GM21390 (cell line): ENCODE data around the gene GGTLC2.
A peak's percentile ranks its signal among the peaks of the same experiment; 100 is the strongest.

ENCODE experiments used
- ATAC-seq: cut with Tn5 transposase; IDR thresholded peaks from one replicate; pipeline ENCODE4 v1.9.1; 2021; ENCODE audit not compliant: unreplicated experiment

Gene GGTLC2

GRCh38 chr22:22667966-22668880, 23.8 kb downstream of the GGTLC2 start:
- ATAC-seq, result no peak

GRCh38 chr22:22669093-22669492, 24.7 kb downstream of the GGTLC2 start:
- no peak for ATAC-seq

DNA sequence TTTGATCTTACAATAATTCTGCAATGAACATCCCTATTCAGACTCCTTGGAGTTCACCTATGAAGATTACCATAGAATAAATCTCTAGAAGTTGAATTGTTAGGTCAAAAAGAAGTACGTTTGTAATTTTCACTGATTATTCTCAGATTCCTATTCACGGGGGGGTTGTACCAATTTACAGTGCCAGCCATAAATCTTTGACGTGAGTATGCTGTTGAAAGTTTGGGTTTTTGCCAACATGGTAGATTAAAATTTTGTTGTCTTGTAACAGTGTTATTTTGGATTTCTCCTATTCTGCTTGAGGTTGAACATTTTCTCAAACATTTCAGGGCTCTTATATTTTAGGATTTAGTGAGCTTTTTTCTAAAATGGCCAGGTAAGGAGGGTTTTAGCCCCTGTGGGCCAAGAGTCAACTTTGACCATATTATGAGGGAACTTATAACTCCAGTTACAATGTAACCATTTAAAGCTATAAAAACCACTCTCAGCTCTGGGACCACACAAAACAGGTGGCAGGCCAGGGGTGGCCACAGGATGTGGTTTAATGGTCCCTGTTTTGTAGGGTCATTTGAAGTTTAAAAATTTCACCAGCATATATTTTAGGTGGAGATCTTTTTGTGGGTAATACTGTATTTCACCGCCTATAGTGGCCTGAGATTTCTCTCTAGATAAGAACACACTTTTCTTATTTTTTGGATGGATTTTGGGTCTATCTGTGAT, 25.8 kb downstream of the GGTLC2 start:
- ATAC-seq, result no peak

GRCh38 chr22:22671506-22671905, 27.1 kb downstream of the GGTLC2 start:
- ATAC-seq, result no peak

- no peak for ATAC-seq
These were observed 28.7 kb downstream of the GGTLC2 start for GRCh38 chr22:22673099-22673498.

DNA sequence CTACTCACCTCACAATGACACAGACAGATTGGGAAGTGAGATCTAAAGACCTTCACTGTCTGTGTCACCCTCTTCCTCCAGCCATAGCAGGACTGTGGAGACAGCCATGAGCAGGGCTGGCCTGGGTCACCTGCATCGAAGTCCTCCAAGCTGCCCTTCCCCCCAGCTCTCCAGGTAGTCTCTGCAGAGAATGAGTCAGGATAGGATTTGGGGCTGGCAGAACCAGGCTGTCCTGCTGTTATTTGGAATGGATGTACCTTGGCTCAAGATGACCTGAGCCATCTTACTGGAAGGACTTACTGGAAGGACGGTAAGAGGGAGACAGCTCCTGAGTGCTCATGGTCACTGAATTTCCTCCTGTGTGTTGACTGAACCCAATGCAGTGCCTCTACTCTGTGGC, 29.2 kb downstream of the GGTLC2 start:
- ATAC-seq, result no peak

GRCh38 chr22:22674467-22674866, 30.1 kb downstream of the GGTLC2 start:
- no peak for ATAC-seq

GRCh38 chr22:22678970-22679369, 34.6 kb downstream of the GGTLC2 start:
- ATAC-seq, result no peak

DNA sequence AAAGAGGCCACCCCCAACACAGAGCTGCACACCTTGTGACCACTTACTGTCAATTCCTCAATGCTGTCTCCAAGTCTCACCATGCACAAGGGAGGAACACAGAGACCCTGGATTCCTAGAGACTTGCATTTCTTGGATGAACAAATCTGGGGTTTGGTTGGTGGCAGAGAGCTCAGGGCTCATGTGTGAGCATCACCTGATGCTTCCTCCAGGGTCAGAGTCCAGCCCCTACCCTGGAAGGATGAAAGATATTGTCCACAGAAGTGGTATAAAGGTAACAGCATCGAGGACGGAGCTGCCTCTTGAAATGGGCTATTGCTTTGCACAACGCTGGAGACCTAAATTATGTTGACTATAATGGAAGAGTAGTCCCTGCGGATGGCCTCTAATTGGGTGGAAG, 36.0 kb downstream of the GGTLC2 start:
- ATAC-seq, result no peak

GRCh38 chr22:22681221-22681739, 36.9 kb downstream of the GGTLC2 start:
- ATAC-seq, result no peak

DNA sequence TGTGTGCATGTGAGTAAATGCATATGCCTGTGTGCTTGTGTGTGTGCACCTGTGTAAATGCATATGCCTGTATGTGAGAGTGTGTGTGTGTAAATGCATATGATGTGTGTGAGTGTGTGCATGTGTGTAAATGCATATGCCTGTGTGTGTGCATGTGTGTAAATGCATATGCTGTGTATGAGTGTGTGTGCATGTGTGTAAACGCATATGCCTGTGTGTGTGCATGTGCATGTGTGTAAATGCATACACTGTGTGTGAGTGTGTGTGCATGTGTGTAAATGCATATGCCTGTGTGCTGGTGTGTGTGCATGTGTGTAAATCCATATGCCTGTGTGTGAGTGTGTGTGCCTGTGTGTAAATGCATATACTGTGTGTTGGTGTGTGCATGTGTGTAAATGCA, 37.8 kb downstream of the GGTLC2 start:
- ATAC-seq, result no peak

GRCh38 chr22:22682807-22683667, 38.6 kb downstream of the GGTLC2 start:
- ATAC-seq, result no peak

DNA sequence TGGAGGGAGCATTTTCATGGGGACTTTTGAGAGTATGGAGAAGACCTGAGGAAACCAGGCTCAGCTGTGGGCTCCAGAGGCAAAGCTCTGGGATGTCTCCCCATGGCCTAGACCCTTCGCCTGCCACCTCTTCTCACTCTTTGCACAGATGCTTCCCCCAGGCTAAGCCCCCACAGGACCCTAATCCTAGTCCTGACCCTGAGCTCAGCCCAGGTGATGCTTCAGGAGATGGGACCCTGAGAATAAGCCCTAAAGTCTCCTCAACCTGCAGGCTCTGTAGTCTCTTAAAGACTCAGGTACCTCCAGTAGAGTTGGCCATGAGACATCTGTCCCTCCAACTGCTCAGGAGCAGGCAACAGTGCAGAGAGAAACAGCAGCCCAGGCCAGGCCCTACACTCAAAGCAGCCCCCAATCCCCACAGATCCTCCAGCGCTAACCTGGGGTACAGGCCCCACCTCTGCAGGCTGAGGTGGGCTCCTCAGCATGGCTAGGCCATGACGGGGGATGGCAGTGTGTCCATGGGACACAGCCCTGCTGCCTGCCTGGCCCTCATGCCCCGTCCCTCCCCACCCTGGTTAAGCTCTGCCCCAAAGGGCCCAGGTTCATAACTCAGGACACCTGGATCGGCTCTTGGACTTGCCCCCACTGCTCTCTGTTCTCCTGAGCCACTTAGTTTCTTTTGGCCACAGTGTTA, 39.4 kb downstream of the GGTLC2 start:
- ATAC-seq, result no peak

- no peak for ATAC-seq
These were observed 40.5 kb downstream of the GGTLC2 start for GRCh38 chr22:22684580-22685561.

- no peak for ATAC-seq
These were observed 41.2 kb downstream of the GGTLC2 start for GRCh38 chr22:22685586-22685985.

GRCh38 chr22:22686202-22687115, 42.0 kb downstream of the GGTLC2 start:
- ATAC-seq, result peak; percentile 73

- ATAC-seq, result no peak
These were observed 43.5 kb downstream of the GGTLC2 start for GRCh38 chr22:22687638-22688500.
